H1 (cell line): ENCODE measurements around the gene ACE. TPM values are rescaled to one million over a fixed set of nuclear protein-coding genes. Genes with fewer than 3 reads are reported as not detected.

ENCODE experiments used
- CHD1 ChIP-seq: IDR thresholded peaks from 2 replicates; pipeline ENCODE4 v1.6.1; 2012; ENCODE audit warnings: low read depth, low read length, improper control_type of control experiment
- CHD7 ChIP-seq: fragments of 300-600 bp; sonication (generic); IDR thresholded peaks from 2 replicates; pipeline ENCODE4 v1.7.1; 2012; ENCODE audit warnings: low read length, moderate library complexity, mild to moderate bottlenecking, inconsistent platforms; ENCODE audit not compliant: insufficient replicate concordance
- JUN ChIP-seq: IDR thresholded peaks from 2 replicates; pipeline ENCODE4 v1.6.1; 2011; ENCODE audit warnings: low read depth, mild to moderate bottlenecking, improper control_type of control experiment, low read length
- RFX5 ChIP-seq: IDR thresholded peaks from 2 replicates; pipeline ENCODE4 v1.6.1; 2011; ENCODE audit warnings: low read depth, low read length, improper control_type of control experiment, borderline replicate concordance
- polyA plus RNA-seq, 7 experiments: library from polyadenylated mRNA; depleted of rRNA in 3 of 7; stranded (reverse) in 5 of 7; unstranded in 2 of 7; fragments of >200 nt in 5 of 7; fragments of 200-250 nt in 2 of 7; gene quantifications; 1 replicate in 5 of 7; 2 replicates in 1 of 7; 4 replicates in 1 of 7; pipeline versions ENCODE4 v1.2.1 to v1.2.3, GENCODE V29; 2011 to 2013; ENCODE audit warnings: missing spikeins in 2 of 7, mixed read lengths in 2 of 7
- total RNA-seq: library from RNA; stranded (reverse); fragmentation: NEBNext Ultra II Directional; extraction: Animal tissue kit (Norgen Biotek cat#: 25700); gene quantifications from 2 replicates; pipeline ENCODE4 v1.2.1, GENCODE V29; 2021

Gene ACE
- total and polyA plus RNA-seq, 2 of the 8 experiments (the other 6 are each of a cell fraction or from before 2014, with no cell fraction given): 2.5 to 5.5 TPM

- TF ChIP-seq CHD7: no peak
- no peak for TF ChIP-seq RFX5
- no peak for TF ChIP-seq JUN
- no peak for TF ChIP-seq CHD1
Measured at GRCh38 chr17:63478814-63479494, 2.1 kb downstream of the ACE start (continued).
